Panc1 (cell line): ENCODE measurements around the gene SYPL2.

Source experiments
- POLR2AphosphoS5 ChIP-seq: IDR thresholded peaks from 2 replicates; pipeline ENCODE4 v1.6.1; 2012; ENCODE audit warnings: mild to moderate bottlenecking, low read depth, low read length, moderate library complexity
- REST ChIP-seq, 2 experiments: IDR thresholded peaks; 2 replicates each; pipeline ENCODE4 v1.6.1; 2011 to 2012; ENCODE audit warnings: low read depth in 2 of 2, control low read depth in 1 of 2, low read length in 1 of 2, mild to moderate bottlenecking in 1 of 2, moderate library complexity in 1 of 2; ENCODE audit not compliant: insufficient read depth in 1 of 2
- SIN3A ChIP-seq: IDR thresholded peaks from 2 replicates; pipeline ENCODE4 v1.6.1; 2012; ENCODE audit warnings: low read depth, mild to moderate bottlenecking, low read length, moderate library complexity, borderline replicate concordance; ENCODE audit not compliant: insufficient read depth
- TCF7L2 ChIP-seq: IDR thresholded peaks from 2 replicates; pipeline ENCODE4 v1.6.1; 2011; ENCODE audit warnings: mild to moderate bottlenecking, low read depth, low read length, inconsistent platforms
- TF ChIP-seq, protein P1 (sequence below): fragments of 450-650 bp; IDR thresholded peaks from 2 replicates; pipeline ENCODE4 v1.5.1; 2017; ENCODE audit warnings: mild to moderate bottlenecking

DNA sequence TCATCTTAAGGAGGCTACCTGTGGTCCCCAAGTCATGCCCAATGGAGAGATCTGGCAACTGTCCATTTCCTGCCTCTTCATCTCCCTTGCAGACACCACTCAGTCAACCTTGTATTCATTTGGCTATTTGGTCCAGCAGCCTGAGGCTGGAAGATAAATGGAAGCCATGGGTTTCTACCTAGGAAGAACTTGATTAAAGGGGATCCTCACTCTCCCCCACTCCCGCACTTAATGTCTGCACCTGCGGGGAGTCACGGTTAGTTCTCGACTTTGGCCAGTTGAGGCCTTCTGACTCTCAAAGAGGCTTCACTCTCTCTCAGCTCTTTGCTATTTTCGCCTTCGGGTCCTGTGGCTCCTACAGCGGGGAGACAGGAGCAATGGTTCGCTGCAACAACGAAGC, 8.9 kb downstream of the SYPL2 start:
- TF ChIP-seq REST (IDR thresholded peaks at IDR 0.05; ENCODE audit: insufficient read depth in 1 of 2, low read depth in 2 of 2, low read length in 1 of 2) (no peak), SIN3A (no peak), POLR2AphosphoS5 (no peak), TCF7L2 (no peak)
- TF ChIP-seq, protein P1, sequence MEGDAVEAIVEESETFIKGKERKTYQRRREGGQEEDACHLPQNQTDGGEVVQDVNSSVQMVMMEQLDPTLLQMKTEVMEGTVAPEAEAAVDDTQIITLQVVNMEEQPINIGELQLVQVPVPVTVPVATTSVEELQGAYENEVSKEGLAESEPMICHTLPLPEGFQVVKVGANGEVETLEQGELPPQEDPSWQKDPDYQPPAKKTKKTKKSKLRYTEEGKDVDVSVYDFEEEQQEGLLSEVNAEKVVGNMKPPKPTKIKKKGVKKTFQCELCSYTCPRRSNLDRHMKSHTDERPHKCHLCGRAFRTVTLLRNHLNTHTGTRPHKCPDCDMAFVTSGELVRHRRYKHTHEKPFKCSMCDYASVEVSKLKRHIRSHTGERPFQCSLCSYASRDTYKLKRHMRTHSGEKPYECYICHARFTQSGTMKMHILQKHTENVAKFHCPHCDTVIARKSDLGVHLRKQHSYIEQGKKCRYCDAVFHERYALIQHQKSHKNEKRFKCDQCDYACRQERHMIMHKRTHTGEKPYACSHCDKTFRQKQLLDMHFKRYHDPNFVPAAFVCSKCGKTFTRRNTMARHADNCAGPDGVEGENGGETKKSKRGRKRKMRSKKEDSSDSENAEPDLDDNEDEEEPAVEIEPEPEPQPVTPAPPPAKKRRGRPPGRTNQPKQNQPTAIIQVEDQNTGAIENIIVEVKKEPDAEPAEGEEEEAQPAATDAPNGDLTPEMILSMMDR: no peak
